Measurements from ENCODE around the gene ZNF516.

The ZNF516 gene

DNA sequence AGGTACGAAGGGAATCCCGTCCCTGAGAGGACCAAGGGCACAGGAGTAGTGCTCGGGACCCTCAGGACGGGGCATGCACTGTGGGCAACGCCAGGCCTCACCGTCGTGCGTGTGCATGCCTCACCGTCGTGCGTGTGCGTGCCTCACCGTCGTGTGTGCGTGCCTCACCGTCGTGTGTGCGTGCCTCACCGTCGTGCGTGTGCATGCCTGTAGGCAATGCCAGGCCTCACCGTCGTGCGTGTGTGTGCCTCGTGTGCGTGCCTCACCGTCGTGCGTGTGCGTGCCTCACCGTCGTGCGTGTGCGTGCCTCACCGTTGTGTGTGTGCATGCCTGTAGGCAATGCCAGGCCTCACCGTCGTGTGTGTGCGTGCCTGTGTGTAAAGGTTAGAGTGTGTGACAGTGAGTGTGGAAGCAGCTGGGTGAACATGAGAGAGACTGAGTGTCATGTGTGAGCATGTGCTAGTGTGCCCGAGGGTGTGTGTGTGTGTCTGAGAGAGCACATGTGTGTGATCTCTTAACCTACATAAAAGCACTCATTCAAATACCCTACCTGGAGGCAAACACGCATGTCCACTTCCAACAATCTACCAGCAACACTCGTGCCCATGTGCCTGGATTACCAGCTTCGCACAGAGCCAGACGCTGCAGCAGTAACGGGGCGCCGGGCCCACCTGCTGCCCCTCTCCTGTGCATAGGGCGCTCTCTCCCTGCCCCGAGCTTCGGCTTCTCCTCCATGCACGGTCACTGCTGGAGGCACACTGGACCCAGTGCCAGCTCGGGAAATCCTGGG lies 36.3 kb downstream of the ZNF516 start:
- Histone ChIP-seq H2AFZ (ENCODE audit: low read depth, low read length) (no peak overlapping the region), H3K36me3 (ENCODE audit: insufficient read depth, low read length) (peaks cover 39% of the 10 kb centered on the region), H3K9me3 (ENCODE audit: low read length) (peaks cover under 1% of the 10 kb centered on the region), H3K4me1 (ENCODE audit: insufficient read depth, low read length) (peaks cover 26% of the 10 kb centered on the region), H3K27me3 (ENCODE audit: insufficient read depth, low read length) (no peaks in the 10 kb centered on the region), H3K4me3 (ENCODE audit: low read length) (no peak overlapping the region)

DNA sequence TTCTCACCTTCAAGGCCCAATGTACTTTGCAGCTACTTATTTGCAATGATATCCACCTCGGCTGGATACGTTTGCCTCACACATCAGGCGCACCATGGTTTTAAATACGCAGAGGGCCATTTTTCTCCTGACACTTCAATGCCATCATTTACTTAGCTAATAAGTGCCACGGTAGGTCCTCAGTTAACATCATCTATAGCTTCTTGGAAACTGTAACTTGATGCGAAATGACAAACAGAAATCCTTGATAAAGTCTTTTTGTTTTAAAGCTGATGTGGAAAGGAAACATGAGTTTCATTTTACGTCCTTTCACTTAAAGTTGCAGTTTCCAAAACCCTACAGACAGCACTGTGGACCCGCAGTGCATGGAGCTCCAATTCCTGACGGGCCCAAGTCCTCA lies 37.1 kb downstream of the ZNF516 start:
- peaks cover 34% of the 10 kb centered on the region for H3K36me3 ChIP-seq (ENCODE audit: insufficient read depth, low read length)
- H2AFZ ChIP-seq (ENCODE audit: low read depth, low read length), result no peak overlapping the region
- no peaks in the 10 kb centered on the region for H3K9me3 ChIP-seq (ENCODE audit: low read length)
- H3K27me3 ChIP-seq (ENCODE audit: insufficient read depth, low read length), result no peaks in the 10 kb centered on the region
- H3K4me1 ChIP-seq (ENCODE audit: insufficient read depth, low read length), result peaks cover 34% of the 10 kb centered on the region
- no peak overlapping the region for H3K4me3 ChIP-seq (ENCODE audit: low read length)

DNA sequence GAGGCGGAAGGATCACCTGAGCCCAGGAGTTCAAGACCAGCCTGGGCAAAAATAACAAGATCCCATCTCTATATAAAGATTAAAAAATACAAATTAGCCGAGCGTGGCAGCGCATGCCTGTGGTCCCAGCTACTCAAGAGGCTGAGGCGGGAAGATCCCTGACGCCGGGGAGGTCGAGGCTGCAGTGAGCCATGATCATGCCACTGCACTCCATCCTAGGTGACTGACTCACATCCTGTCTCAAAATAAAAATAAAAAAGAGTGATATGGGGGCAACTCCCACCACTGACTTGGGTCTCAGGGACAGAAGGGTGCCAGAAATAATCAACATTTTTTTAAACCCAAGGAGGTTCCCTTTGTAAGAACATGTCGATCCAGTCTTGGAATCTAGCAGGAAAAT lies 37.6 kb downstream of the ZNF516 start:
- Histone ChIP-seq H3K4me3 (ENCODE audit: low read length) (no peak overlapping the region), H3K4me1 (ENCODE audit: insufficient read depth, low read length) (peaks cover 38% of the 10 kb centered on the region), H3K9me3 (ENCODE audit: low read length) (no peaks in the 10 kb centered on the region), H2AFZ (ENCODE audit: low read depth, low read length) (no peak overlapping the region), H3K36me3 (ENCODE audit: insufficient read depth, low read length) (peaks cover 33% of the 10 kb centered on the region), H3K27me3 (ENCODE audit: insufficient read depth, low read length) (no peaks in the 10 kb centered on the region)

DNA sequence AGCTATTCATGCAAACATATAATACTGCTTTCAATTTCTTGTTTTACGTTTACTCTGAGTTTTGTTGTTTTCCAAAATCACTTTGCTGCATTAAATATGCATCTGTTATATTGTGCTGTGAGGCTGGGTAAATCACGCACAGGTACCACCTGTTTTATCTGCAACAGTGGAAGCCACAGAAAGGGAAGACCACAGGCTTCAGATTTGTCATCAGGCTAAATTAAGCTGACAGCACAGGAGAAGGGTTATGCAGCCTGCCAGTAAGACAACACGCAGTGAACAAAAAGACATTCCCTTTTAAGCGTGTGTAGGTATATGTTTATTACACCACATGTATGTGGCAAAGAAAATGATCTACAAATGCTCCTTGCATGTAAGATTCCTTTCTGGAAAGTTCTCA lies 38.2 kb downstream of the ZNF516 start:
- no peak overlapping the region for H3K4me3 ChIP-seq (ENCODE audit: low read length)
- H2AFZ ChIP-seq (ENCODE audit: low read depth, low read length), result no peak overlapping the region
- H3K4me1 ChIP-seq (ENCODE audit: insufficient read depth, low read length), result peaks cover 45% of the 10 kb centered on the region

DNA sequence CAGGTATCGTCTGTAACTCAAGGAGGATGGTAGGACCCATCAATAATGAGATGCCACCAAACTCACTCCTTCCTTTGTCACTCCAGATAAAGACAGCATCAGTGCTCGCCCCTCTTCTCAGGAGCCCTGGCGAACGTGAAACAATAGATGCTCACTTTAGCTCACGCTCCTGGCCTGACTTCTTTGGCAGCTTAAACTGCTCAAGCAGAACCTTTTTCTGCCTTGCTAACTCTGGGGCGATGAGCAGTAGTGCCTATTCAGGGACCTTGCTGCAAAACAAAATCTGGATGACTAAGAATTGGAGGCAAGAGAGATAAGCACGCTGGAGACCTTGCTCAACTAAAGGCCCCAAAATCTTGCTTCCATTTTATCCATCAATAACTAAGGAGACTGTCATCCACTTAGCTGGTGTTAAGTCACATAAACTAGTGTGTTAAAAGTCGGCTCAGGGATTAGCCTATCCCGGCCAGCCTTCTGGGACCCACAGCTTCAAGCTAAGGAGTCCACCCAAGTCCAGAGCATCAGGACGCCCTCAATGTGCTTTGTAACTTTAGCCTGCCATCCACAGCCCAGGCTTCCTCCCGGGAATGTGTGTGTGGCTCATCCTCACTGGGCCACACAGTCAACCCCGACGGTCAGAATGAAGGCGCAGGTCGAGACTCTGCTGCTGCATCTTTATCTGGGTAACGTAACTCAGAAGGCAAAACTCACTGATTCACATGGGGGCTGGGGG lies 38.9 kb downstream of the ZNF516 start:
- H3K9me3 ChIP-seq (ENCODE audit: low read length), result no peaks in the 10 kb centered on the region
- no peaks in the 10 kb centered on the region for H3K27me3 ChIP-seq (ENCODE audit: insufficient read depth, low read length)
- peaks cover 20% of the 10 kb centered on the region for H3K36me3 ChIP-seq (ENCODE audit: insufficient read depth, low read length)
- H3K4me3 ChIP-seq (ENCODE audit: low read length), result no peak overlapping the region
- H3K4me1 ChIP-seq (ENCODE audit: insufficient read depth, low read length), result peaks cover 51% of the 10 kb centered on the region
- H2AFZ ChIP-seq (ENCODE audit: low read depth, low read length), result no peak overlapping the region

More for the DNA sequence above, 38.2 kb downstream of the ZNF516 start:
- Histone ChIP-seq H3K27me3 (ENCODE audit: insufficient read depth, low read length) (no peaks in the 10 kb centered on the region), H3K9me3 (ENCODE audit: low read length) (no peaks in the 10 kb centered on the region), H3K36me3 (ENCODE audit: insufficient read depth, low read length) (peaks cover 26% of the 10 kb centered on the region)

DNA sequence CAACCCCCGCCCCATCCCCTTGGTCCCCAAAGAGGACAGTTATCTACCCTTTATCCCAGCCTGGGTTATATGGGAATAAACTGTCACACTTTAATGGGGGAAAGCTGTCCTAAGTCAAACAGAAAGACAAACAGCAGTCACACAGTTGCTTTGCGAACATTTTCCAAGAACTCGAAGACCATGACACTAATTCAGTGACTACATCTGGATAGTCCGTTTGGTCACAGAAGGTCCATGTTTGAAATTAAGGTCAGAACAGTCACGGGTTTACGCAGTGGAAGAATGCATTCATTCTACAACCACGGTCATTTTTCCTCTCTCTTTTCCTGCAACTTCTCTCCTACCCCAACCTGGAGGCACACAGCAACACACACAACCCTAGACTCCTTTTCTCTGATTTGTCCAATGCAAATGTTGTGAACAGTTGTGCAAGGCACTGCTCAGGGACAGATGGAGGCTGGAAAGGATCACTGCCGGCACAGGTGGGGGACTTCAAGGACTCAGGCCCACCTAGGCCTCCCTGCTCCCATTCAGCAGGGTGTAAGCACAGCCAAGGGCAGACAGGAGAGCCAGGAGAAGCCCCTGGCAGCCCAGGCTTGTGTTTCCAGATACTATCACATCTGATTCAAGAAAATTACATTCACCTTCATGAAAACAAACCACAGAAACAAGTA lies 39.9 kb downstream of the ZNF516 start:
- Histone ChIP-seq H3K4me1 (ENCODE audit: insufficient read depth, low read length) (peaks cover 61% of the 10 kb centered on the region), H3K36me3 (ENCODE audit: insufficient read depth, low read length) (peaks cover 17% of the 10 kb centered on the region), H2AFZ (ENCODE audit: low read depth, low read length) (no peak overlapping the region), H3K27me3 (ENCODE audit: insufficient read depth, low read length) (no peaks in the 10 kb centered on the region), H3K9me3 (ENCODE audit: low read length) (no peaks in the 10 kb centered on the region), H3K4me3 (ENCODE audit: low read length) (no peak overlapping the region)

DNA sequence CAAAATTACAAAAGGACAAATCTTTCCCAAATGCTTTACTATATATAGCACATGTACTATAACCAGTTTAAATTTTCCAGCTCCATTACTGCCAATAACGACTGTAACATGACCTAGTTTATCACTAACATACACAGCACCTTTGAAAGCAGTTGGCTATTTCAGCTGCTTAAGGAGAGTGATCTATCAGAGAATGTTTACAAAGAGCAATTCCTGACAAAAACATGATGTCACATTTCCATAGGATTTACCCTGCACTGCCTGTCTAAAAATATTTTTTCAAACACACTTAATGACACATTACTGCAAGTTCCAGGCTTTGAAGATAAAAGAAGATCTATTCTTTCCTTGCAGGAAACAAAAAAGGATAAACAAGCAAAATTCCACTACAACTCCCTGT lies 40.6 kb downstream of the ZNF516 start:
- Histone ChIP-seq H2AFZ (ENCODE audit: low read depth, low read length) (no peak overlapping the region), H3K9me3 (ENCODE audit: low read length) (no peaks in the 10 kb centered on the region), H3K4me1 (ENCODE audit: insufficient read depth, low read length) (peaks cover 67% of the 10 kb centered on the region), H3K27me3 (ENCODE audit: insufficient read depth, low read length) (no peaks in the 10 kb centered on the region), H3K36me3 (ENCODE audit: insufficient read depth, low read length) (peaks cover 10% of the 10 kb centered on the region), H3K4me3 (ENCODE audit: low read length) (no peak overlapping the region)

DNA sequence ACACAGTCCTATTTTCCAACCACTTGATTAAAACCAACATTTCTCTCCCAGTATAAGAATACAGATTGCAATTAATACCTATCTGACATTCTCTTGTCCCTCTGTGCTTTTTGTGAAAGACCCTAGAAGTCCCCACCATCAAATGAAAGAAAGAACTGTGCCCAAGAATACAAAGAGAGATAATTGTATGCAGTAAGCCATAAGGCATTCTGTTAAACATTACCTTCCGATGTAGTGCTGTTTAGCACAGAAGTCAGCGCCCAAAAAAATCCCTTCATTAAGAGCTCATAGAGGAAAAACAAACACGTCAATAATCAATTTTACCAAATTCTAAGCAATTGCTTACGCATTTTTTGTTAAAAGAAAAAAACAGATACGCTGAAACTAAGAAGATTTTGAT lies 41.1 kb downstream of the ZNF516 start:
- Histone ChIP-seq H3K4me1 (ENCODE audit: insufficient read depth, low read length) (peaks cover 67% of the 10 kb centered on the region), H3K36me3 (ENCODE audit: insufficient read depth, low read length) (peaks cover 6% of the 10 kb centered on the region), H3K4me3 (ENCODE audit: low read length) (no peak overlapping the region)

DNA sequence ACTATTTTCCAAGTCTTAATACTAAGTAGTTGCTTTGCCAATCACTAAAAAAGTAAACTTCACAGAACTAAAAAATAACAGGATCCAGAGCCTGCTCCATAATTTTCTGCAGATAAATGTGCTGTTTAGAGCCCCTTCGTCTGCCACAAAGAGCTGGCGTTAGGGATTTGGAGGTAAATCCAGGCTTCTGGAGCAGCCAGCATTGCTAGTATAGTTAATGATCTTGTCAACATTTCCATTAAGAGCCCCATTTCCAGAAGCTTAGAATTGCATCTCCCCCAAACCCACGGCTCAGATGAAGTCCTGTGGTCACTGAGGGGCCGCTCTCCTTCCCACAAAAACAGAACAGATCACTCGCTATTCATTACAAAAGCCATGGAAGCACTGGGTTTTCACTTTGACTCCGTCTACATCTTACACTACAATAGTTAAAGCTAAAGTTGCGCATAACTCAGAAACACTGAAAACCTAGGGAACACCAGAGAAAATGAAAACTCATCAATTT lies 41.9 kb downstream of the ZNF516 start:
- Histone ChIP-seq H3K9me3 (ENCODE audit: low read length) (no peaks in the 10 kb centered on the region), H3K4me3 (ENCODE audit: low read length) (no peak overlapping the region), H3K4me1 (ENCODE audit: insufficient read depth, low read length) (peaks cover 67% of the 10 kb centered on the region), H3K27me3 (ENCODE audit: insufficient read depth, low read length) (no peaks in the 10 kb centered on the region), H2AFZ (ENCODE audit: low read depth, low read length) (no peak overlapping the region), H3K36me3 (ENCODE audit: insufficient read depth, low read length) (no peaks in the 10 kb centered on the region)

More for the DNA sequence above, 41.1 kb downstream of the ZNF516 start:
- no peaks in the 10 kb centered on the region for H3K27me3 ChIP-seq (ENCODE audit: insufficient read depth, low read length)
- H3K9me3 ChIP-seq (ENCODE audit: low read length), result no peaks in the 10 kb centered on the region
- H2AFZ ChIP-seq (ENCODE audit: low read depth, low read length), result no peak overlapping the region

DNA sequence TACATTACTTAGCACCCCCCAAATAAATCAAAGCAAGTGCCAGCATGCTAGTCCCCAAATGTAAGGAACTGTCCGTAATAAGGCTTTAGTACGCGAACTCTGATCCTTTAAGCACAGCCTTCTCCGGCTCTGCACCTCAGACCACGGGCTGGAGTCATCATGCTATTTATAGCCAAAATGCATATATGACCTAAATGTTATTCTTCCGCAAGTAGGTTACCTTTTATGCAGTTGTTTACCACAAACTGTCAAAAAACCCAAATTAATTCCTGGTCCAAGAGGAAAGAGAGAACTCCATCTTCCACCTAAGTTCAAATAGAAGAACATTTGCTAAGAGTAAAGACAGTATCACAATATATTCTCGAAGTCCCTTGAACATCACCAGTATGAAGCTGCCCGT lies 42.7 kb downstream of the ZNF516 start:
- H3K4me3 ChIP-seq (ENCODE audit: low read length), result peak overlapping the region; percentile 42
- peaks cover 67% of the 10 kb centered on the region for H3K4me1 ChIP-seq (ENCODE audit: insufficient read depth, low read length)
- no peaks in the 10 kb centered on the region for H3K9me3 ChIP-seq (ENCODE audit: low read length)
- H3K36me3 ChIP-seq (ENCODE audit: insufficient read depth, low read length), result no peaks in the 10 kb centered on the region
- H2AFZ ChIP-seq (ENCODE audit: low read depth, low read length), result no peak overlapping the region
- no peaks in the 10 kb centered on the region for H3K27me3 ChIP-seq (ENCODE audit: insufficient read depth, low read length)

DNA sequence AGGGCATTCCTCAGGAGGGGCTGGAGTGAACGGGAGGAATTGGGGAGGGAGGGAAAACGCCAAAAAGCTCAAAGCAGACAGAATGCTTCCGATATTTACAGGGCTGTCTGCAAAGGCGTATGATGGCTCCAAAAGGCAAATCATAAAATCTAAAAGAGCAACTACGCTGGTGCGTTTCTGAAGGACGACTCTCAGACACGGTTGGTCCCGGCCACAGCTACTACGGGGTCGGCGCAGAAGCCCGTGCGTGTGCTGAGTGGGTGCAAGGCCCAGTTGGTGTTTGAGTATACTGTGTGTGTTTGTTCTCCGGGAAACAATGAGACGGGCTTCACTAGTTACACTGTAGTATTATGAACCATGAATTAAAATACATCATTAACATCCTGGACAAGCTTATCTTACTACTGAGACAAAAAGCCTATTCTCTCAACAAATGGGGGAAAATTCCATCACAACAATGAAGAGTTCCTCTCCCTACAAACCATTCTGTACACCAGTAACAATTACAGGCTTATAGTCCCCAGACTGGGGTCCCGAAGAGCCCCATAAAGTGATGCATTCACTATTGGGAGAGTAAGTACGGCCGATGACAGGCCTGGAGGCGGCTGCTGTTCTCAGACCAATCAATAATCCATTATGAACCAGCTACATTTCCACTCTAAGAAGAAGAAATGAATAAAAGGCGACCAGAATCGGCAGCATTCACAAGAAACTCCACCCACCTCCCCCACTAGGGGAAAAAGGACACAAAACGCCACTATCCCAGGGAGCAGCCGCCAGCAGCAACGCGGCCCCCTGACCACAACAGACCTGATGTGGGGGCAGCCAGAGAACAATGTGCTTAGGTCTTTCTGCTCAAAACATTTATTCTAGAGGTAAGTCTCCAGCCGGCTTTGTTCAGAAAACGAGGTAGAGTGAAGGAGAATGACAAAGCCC lies 43.4 kb downstream of the ZNF516 start:
- H3K36me3 ChIP-seq (ENCODE audit: insufficient read depth, low read length), result no peaks in the 10 kb centered on the region
- H3K27me3 ChIP-seq (ENCODE audit: insufficient read depth, low read length), result no peaks in the 10 kb centered on the region
- peaks cover 67% of the 10 kb centered on the region for H3K4me1 ChIP-seq (ENCODE audit: insufficient read depth, low read length)
- no peaks in the 10 kb centered on the region for H3K9me3 ChIP-seq (ENCODE audit: low read length)
- peak overlapping the region; percentile 17 for H2AFZ ChIP-seq (ENCODE audit: low read depth, low read length)
- H3K4me3 ChIP-seq (ENCODE audit: low read length), result peak overlapping the region; percentile 42
